HL-60 (cell line): ENCODE data around the gene GADD45G.

Experiments
- POLR2AphosphoS5 ChIP-seq: IDR thresholded peaks from 2 replicates; pipeline ENCODE4 v1.6.1; 2012; ENCODE audit warnings: low read depth
- TF ChIP-seq, protein P1 (sequence below): IDR thresholded peaks from one replicate; pipeline ENCODE4 v1.5.1; 2011; ENCODE audit warnings: low read length, control low read depth, inconsistent platforms; ENCODE audit not compliant: insufficient read depth

DNA sequence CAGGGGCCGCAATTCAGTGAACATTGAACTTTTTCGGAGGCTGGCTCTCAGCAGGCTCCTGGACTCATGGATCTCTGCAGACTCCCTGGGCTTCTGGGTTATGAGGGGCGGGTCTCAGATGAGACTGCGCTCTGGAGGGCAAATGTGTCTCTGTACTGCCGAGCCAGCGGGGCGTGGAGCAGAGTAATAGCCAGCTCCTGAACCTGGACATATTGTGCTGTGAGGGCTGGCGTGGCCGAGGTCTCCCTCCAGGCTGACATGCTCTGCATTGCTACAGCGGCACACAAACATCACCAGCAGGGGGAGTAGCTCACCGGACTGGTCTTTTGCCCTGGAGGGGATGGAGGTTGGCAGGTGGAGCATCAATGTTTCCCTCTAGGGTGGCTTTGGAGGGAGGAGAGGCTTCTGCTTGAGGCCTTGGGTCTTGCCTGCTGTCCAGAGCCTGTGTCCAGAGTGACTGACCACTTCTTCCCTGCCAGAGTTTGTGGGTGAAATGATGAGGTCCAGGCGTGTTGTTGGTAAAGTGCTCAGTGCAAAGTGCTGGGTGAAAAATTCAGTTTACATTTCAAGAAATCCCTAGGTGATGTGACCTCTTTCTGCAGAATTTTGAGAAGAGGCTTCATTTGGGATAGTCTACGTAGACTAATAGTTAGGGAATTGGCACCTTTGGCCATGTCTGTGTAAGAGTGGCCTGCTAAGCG is 10.9 kb upstream of the GADD45G start:
- TF ChIP-seq, protein P1, sequence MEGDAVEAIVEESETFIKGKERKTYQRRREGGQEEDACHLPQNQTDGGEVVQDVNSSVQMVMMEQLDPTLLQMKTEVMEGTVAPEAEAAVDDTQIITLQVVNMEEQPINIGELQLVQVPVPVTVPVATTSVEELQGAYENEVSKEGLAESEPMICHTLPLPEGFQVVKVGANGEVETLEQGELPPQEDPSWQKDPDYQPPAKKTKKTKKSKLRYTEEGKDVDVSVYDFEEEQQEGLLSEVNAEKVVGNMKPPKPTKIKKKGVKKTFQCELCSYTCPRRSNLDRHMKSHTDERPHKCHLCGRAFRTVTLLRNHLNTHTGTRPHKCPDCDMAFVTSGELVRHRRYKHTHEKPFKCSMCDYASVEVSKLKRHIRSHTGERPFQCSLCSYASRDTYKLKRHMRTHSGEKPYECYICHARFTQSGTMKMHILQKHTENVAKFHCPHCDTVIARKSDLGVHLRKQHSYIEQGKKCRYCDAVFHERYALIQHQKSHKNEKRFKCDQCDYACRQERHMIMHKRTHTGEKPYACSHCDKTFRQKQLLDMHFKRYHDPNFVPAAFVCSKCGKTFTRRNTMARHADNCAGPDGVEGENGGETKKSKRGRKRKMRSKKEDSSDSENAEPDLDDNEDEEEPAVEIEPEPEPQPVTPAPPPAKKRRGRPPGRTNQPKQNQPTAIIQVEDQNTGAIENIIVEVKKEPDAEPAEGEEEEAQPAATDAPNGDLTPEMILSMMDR = peak; percentile 97
- TF ChIP-seq POLR2AphosphoS5 = no peak
